Measurements from ENCODE around the gene VAC14.

GRCh38 chr16:70767377-70768202 lies 33.4 kb downstream of the VAC14 start:
- TF ChIP-seq REST (IDR thresholded peaks at IDR 0.05), result no peak
- TF ChIP-seq PHF8 (IDR thresholded peaks at IDR 0.05; ENCODE audit: borderline replicate concordance, low read depth), result no peak
- TF ChIP-seq MAFK (IDR thresholded peaks at IDR 0.05; ENCODE audit: partially characterized antibody), result no peak
- TF ChIP-seq CTCF (IDR thresholded peaks at IDR 0.05), result no peak
- no peak for TF ChIP-seq CHD2 (IDR thresholded peaks at IDR 0.05; ENCODE audit: low read length, partially characterized antibody)
- no peak for TF ChIP-seq CEBPB (IDR thresholded peaks at IDR 0.05)
- TF ChIP-seq, protein P1, sequence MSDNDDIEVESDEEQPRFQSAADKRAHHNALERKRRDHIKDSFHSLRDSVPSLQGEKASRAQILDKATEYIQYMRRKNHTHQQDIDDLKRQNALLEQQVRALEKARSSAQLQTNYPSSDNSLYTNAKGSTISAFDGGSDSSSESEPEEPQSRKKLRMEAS (IDR thresholded peaks at IDR 0.05), result no peak
- no peak for TF ChIP-seq RAD21 (conservative IDR thresholded peaks at IDR 0.05 in 1 of 2, IDR thresholded peaks at IDR 0.05 in 1 of 2)
- TF ChIP-seq POLR2AphosphoS2 (conservative IDR thresholded peaks at IDR 0.05; ENCODE audit: low read length), result no peak
- no peak for TF ChIP-seq RFX5 (IDR thresholded peaks at IDR 0.05)
- no peak for TF ChIP-seq POLR2A (IDR thresholded peaks at IDR 0.05; ENCODE audit: low read length)
- no peak for TF ChIP-seq EHMT2 (IDR thresholded peaks at IDR 0.05; ENCODE audit: low read depth)
- no peak for TF ChIP-seq CBX8 (IDR thresholded peaks at IDR 0.05)
- TF ChIP-seq ZFP36 (IDR thresholded peaks at IDR 0.05; ENCODE audit: borderline replicate concordance, partially characterized antibody), result no peak

Data from A549 (cell line).